ENCODE results near the gene SUPT4H1.

The SUPT4H1 gene

GRCh38 chr17:58380207-58381123 is 28.5 kb upstream of the SUPT4H1 start:
- DNase-seq = no peak

DNA sequence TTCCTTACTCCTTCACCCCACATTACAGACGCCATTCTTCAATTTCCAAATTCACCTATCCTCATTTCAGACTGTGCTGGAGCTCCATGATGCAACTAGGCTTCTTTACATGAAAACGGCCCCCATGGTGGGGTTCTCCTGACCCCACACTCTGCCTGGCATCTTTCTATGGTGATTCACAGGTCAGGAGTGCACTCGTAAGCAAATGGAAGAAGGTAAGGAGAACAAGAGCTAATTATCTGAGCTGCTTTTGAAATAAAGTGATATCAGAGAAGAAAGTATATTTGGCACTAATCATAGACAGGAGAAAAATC is 27.5 kb upstream of the SUPT4H1 start:
- DNase-seq = no peak

GRCh38 chr17:58378733-58379510 is 26.9 kb upstream of the SUPT4H1 start:
- DNase-seq = peak; percentile 49

DNA sequence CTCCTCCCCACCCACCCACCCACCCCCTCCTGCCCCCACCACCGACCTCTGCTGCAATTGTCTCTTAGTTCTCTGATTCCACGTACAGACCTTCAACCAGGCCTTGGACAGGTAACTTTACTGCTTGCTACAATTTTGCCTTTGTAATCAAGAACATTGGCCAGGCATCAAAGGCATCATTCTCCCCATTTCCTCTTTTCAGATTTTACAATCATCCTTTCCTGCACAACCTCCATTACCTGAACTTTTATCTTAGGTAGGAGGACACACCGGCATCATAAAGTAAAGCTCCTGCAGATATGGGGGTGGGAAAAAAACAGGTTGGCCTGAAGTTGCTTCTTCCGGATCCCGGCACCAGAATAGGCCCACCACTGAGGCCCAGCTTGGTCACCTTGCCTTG is 25.7 kb upstream of the SUPT4H1 start:
- no peak for DNase-seq

- peak; percentile 58 for DNase-seq
These were observed 25.1 kb upstream of the SUPT4H1 start for GRCh38 chr17:58377093-58377601.

DNA sequence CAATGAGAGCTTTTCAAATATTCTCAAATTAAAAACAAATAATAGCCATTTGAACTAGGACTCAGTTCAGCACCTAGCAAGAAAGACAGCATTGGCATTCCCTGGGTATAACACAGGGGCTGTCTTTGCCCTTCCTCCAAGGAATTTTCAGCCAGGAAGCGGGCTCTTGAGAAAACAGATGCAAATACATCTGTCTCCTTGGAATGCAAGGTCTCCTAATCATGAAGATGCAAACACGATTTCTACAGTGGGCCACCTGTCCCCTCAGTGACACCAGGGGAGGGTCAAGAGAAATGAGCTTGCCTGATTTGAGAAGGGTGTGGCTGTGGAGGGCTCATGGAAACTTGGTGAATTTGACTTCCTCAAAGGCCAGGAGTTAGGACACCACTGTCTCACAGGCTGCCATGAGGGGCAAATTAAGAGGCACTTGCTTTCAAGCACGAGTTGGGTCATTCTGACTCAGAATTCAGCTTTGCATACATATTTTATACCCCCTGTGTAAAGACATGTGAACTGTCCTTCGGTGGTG is 24.5 kb upstream of the SUPT4H1 start:
- DNase-seq = no peak

GRCh38 chr17:58375811-58376210 is 23.8 kb upstream of the SUPT4H1 start:
- no peak for DNase-seq

DNA sequence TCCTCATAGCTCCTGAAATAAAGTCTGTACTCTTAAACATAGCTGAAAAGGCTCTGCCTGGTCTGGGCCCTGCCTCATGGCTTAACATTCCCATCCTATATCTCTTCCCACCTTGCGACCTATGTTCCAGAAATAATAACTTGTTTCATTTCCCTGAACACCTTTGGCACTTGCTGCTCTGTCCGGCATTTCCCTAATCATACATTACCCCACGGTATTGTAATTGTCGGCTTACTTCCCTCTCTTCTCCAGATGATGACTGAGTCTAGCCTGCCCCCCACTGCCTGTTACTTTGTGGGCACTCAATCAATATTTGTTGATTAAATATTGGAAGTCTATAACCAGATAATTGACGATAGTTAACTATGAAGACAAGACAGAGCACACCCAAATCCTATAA is 23.3 kb upstream of the SUPT4H1 start:
- DNase-seq = no peak

GRCh38 chr17:58373923-58374322 is 21.9 kb upstream of the SUPT4H1 start:
- DNase-seq = no peak

DNA sequence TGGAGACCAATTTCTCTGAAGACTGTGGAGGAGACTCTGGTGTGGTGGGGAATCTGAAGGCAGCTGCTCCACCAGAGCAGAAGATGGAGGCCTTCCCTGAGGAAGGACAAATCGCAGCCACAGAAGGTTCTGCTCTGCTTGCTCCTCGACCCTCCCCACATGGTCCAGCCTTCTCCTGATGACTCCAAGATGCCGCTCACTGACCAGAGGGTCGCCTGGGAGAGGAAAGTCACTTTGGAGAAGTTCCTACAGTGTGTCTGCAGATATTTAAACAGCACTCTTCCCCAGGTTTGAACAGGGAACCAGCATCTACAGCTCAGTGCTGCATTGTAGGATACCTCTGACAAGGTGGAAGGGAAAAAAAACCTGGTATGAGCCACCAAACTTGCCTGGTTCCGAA is 21.0 kb upstream of the SUPT4H1 start:
- no peak for DNase-seq

- DNase-seq = no peak
These were observed 19.4 kb upstream of the SUPT4H1 start for GRCh38 chr17:58371300-58371950.

GRCh38 chr17:58370716-58371115 is 18.7 kb upstream of the SUPT4H1 start:
- DNase-seq = no peak

DNA sequence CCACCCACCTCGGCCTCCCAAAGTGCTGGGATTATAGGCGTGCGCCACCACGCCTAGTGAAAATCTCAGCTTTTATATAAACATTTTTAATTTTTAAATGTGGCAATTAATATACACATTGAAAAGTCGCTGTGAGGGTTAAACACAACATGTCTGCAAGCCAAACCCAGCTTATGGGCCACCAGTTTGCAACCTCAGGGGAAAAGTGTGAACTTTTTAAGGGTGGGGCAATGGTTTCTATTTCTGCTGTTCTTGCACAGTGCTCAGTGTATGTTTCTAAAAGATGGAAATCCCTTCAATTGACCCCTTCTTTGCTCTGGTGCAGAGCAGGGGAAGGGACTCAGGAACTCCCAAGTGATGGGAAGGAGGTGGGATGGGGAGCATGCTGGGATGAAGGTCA is 18.3 kb upstream of the SUPT4H1 start:
- DNase-seq = no peak

- DNase-seq = no peak
These were observed 17.4 kb upstream of the SUPT4H1 start for GRCh38 chr17:58369214-58370031.

DNA sequence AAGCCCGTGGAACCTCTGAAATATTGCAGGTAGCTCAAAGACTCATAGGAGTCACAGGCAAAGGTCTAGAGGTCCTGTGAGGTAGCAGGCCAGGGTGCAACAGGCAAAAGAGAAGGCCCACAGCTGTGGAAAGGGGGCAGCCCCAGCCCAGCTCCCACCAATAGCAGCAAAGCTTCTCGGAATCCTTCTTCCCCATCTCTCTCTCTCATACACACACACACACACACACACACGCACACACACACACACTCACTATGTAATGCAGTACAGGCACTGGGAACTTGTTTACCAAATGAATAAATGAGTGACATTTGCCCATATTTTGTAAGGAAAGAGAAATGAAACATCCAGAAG is 16.8 kb upstream of the SUPT4H1 start:
- no peak for DNase-seq

DNA sequence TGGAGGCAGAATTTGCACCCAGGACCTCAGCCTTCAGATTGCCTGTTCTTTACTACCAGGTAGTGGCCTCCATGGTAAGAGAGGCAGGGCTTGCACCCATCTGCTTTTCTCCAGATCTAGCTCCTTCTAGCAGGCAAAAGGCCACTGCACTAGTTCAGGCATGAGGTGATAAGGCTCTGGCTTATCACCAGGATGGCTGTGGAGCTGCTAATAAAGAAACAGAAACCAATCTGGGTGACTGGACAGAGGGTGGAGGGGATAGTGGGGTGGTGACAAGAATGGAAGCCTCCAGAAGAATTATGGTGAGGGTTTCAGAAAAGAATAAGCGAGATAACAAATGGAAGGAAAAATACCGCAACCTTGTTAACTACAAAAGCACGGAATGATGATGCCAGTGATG is 15.5 kb upstream of the SUPT4H1 start:
- peak; percentile 89 for DNase-seq

GRCh38 chr17:58365980-58366595 is 14.1 kb upstream of the SUPT4H1 start:
- DNase-seq = no peak

GRCh38 chr17:58365185-58365979 is 13.4 kb upstream of the SUPT4H1 start:
- no peak for DNase-seq

GRCh38 chr17:58364270-58364942 is 12.4 kb upstream of the SUPT4H1 start:
- peak; percentile 72 for DNase-seq

GRCh38 chr17:58363457-58364185 is 11.6 kb upstream of the SUPT4H1 start:
- DNase-seq = no peak

All from hematopoietic multipotent progenitor cell treated with erythropoietin and hydrocortisone succinate and interleukin-3 and kit ligand, for 6 days (in vitro differentiated cells).